GM19324 (cell line): ENCODE data around the gene CCL1.

Experiments used
- ATAC-seq: cut with Tn5 transposase; IDR thresholded peaks from one replicate; pipeline ENCODE4 v1.9.1; 2021; ENCODE audit warnings: mild to moderate bottlenecking, moderate library complexity; ENCODE audit not compliant: unreplicated experiment, low FRiP score

CCL1 gene, protein sequence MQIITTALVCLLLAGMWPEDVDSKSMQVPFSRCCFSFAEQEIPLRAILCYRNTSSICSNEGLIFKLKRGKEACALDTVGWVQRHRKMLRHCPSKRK

DNA sequence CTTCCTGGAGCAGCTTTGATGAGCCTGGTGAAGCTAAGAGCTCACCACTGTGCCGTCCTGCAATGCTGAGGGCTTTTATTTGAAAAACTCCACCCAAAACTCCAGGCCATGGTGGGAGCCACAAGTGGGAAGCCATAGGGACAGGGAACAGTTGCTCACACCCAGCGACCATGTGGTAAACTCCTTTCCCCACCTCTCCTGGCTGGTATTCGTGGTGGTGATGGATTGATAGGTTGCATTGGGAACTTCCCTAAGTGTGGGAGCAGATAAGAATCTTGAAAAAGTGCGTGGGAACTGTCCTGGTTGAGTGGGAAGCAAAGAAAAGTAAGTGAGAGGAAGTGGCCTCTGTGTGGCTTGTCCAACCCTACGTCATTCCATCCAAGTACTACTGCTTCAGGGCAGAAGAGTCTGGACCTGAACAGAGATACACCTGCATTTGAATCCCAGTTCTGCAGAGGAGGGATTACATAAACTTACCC lies at the start of gene CCL1:
Gene CCL1 (minus strand): TSS at position 51 of the 479 bp plus-strand sequence. CDS start 72 bp downstream, outside the sequence.
- ATAC-seq, result no peak

DNA sequence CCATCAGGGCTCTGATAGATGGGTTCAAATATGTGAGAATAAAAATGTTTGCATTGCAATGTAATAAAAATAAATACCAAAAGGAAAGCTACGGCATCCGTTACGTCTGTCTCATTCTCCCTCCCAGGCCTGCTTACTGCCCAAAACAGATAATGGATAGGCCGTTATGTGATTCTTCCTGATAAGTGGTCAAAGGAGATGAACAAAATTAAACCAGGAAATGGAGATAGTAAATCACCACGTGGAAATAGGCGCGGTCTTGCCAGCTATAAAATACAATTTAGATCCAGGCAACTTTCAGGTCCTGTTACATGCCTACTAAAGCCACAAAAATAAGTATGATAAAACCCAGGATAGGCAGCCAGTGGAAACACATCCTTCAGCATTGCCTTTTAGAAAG lies 49.5 kb upstream of the CCL1 start:
- ATAC-seq, result no peak

DNA sequence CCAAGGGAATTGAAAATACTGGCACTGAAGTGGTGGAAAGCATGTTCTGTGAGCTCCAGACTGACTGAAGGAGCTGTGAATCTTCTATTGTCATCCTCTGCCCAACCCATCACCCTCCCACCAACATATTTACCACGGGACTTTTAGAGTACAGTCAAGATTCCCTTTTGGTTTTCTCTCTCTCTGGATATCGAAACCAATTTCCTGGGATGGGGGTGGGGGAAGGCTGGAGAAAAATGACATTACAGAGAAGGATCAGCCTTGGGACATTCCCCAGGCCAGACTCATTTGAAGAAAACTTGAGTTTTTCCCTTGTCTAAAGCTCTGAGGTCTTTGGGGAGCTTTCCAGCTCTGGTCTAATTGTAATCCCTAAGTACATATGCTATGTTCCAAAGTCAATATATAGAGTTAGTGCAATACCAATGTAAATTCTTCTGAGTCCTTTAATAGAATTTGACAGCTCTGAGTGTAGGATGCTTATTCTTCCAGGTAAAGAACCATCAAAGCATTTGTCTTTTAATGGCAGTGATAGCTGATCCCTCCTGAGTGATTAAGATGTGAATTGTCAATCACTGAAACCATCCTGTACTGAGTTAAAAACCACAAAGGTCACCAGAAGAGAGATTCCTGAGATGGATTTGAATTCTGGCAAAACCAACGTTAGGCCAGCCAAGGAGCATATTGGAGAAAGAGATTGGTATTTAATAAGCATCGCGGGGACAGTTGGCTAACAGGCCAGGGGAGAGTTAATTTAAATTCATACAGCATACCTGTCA lies 48.8 kb upstream of the CCL1 start:
- ATAC-seq, result no peak

DNA sequence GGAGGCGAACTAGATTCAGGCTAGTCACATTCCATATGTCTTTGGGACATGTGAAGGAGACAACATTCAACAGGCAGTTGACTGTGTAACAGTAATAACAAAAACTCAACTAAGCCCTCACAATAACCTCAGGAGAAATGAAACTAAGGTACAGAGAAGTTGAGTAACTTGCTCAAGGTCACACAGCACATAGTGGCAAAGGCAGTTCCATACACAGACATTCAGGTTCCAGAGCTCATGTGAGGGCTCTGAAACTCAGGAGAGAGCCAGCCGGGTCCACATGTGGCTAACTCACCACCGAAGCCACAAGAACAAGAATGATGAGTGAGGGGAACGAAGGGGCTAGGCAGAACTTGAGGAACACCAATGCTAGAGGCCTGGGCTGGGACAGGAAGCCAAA lies 46.3 kb upstream of the CCL1 start:
- no peak for ATAC-seq

DNA sequence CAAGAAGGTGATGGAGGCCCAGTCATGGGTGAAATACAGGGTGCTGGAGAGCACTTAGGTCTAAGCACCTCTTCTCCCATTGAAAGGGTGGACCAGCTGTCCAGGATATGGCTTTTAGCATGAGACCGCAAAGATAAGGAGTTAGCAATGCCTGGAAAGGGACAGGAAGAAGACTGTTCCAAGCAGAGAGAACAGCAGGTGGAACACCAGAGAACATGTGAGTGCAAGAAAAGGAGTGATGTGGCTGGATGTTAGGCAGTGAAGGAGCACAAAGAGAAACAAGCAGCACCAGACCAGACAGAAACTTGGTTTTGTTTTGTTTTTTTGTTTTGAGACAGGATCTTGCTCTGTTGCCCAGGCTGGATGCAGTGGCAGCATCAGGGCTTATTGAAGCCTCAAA lies 45.4 kb upstream of the CCL1 start:
- no peak for ATAC-seq

DNA sequence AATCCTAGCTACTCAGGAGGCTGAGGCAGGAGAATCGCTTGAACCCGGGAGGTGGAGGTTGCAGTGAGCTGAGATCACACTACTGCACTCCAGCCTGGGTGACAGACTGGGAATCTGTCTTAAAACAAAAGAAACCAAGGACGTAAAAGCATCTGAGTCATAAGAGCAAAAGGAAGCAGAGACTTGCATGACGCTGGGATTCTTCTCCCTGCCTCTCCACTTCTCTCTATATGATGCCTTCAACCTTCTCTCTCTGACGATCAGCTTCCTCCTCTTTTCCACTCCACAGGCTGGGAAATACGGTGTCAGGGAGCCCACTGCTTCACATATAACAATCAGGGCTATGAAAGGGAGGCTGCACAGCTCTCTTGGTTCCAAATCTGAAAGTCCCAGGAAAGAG lies 43.2 kb upstream of the CCL1 start:
- ATAC-seq, result no peak

DNA sequence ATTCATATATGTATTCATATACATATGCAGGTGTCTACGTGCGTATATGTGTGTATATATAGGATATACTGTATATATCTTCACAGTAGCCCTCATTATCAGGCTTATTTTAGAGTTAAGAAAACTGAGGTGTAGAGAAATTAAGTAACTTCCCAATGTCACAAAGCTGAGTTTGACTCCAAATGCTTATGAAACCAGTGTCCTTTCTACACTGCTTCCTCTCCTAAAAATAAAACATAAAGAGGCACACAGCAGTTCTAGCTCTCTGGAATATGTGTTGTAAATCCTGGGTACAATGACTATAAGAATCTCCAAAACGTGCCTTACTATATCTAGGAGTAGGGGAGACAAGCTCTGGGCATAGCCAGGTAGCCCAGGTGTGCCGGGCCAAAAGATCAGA lies 40.0 kb upstream of the CCL1 start:
- ATAC-seq, result no peak

DNA sequence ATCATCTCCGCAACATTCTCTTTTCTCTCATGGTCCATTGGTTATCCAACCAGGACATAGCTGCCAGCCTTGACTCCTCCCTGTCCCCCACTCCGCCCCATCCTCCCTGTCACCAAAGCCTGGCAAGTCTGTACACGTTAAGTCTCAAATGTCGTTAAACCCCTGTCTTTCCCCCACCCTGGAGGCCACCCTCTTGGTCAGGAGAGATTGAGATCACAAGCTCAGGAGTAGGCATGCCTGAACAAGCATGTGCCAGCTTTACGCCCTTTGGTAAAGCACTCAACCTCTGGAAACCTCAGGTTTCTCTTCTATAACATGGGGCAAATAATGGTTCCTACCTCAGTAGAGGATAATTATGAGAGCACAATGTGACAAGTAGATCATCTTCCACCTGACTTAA lies 38.1 kb upstream of the CCL1 start:
- ATAC-seq, result no peak

DNA sequence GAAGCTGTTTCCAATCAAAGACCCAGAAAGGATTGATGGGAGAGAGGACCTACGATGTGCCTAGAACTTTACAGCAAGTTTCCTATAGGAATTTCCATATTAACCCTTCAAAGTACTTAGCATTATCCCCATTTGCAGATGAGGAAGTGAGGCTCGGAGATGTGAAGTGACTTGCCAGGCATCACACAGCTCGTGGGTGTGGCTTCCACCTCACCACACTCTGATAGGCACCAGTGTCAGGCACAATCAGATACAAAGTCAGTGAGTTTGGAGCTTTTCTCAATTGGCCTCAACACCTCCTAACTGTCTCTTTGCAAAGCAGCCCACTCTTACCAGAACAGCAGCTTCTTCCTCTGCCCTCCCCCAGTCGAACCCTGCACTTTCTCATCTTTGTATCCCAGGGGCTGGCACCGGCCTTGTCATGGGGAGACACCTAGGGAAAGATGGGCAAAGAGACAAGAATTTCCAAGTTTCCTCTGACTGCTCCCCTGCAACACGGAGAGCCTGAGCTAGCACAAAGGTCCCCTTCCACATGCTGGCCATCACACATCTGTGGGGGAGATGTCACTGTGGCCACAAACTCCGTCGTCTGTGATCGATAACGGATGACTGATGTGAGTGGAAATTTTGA lies 37.4 kb upstream of the CCL1 start:
- no peak for ATAC-seq

DNA sequence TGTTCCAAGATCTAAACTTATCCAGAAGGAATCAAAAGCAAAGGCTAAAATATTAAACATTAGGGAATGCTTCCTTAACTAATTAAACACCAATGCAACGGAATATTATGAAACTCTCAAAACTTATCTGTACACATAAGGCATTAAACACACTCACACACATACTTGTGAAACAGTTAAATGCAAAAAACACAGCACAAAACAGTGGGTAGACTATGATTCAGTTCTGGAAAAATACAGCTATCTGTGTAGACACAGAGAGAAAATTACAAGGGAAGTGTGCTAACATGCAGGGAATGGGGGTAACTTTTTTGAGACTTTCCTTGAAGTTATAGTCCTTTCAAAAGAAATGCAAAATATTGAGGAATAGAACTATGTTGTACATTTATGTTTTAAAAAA lies 36.7 kb upstream of the CCL1 start:
- ATAC-seq, result no peak

DNA sequence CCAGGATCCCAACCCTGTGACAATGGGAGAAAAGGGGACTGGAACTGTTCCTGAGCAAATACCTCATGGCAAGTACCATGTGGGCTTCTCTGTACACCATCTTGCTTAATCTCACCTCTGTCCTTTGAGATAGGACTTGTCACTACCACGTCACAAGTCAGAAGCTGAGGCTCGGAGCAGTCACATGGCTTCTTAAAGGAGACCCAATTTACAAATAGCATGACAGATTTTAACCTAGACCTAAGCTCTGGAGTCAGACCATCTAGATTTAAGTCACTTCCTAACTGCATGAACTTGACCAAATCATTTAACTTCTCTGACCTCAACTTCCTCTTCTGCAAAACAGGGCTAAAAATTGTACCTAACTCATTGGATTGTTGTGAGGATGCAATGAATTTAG lies 36.0 kb upstream of the CCL1 start:
- ATAC-seq, result no peak

DNA sequence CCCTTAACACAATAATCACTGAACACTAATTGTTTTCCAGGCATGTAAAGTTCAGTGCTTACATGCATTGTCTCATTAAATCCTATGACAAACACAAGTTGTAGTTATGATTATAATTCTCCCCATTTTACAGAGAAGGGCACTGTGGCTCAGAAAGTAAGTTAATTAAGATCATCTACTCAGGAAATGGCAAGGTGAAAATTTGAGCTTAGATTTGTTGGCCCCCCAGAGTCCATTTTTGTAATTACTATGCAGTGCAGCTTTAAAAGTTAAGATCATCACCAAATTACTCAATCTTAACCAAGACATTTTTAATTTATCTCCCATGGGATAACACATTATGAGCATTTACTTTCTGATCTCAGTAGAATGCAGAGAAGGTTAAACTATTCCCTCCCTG lies 34.2 kb upstream of the CCL1 start:
- ATAC-seq, result no peak

DNA sequence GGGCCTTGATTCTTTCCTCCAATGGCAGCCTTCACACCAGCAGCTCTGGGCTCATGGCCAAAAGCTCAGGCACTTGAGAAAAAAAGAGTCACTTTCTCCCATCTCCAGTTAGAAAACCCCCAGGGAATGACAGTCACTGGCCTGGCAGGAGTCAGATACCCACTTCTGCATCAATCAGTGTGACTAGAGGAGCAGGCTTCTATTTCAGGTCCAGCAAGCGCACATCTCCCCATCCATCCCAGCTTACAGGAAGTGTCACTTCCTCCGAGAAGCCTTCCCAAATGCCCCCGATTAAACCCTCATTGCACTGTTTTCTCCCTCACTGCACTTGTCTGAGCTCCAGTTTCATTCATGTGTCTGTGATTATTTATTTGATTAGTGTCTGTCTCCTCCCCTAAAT lies 30.4 kb upstream of the CCL1 start:
- ATAC-seq, result no peak

DNA sequence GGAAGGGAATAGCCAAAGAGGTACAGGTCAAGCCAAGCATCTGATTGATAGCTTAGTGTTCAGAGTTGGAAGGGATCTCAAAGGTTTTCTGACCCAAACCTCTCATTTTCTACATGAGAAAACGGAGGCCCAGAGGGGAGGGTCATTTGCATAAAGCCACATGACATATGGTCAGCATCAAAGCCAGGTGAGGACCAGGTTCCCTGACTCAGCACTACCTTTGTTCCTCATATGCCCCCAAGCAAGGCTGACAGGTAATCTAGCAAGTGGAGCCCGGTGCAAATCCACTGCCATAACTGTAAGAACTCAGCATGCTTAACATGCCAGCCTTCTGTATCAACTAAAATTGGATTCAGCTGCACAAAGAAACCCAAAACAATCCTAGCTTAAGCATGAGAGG lies 28.2 kb upstream of the CCL1 start:
- no peak for ATAC-seq

DNA sequence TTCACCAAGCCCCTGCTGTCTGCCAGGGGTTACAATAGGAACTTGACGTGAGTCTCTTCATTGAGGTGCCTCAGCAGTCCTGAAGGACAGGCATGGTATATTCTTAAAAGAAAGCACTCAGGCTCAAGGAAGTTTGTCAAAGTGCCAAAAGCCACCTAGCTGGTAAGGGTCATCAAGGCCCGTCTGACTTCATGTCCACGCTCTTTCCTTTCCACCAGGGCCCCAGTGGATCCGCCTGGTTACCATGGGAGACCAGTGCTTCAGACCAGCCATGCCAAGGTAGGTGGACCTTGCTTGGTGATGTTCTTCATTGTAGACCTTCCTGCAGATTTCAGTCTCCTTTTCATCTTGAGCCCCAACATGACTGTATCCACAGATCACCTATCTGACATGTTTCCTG lies 27.6 kb upstream of the CCL1 start:
- ATAC-seq, result no peak

DNA sequence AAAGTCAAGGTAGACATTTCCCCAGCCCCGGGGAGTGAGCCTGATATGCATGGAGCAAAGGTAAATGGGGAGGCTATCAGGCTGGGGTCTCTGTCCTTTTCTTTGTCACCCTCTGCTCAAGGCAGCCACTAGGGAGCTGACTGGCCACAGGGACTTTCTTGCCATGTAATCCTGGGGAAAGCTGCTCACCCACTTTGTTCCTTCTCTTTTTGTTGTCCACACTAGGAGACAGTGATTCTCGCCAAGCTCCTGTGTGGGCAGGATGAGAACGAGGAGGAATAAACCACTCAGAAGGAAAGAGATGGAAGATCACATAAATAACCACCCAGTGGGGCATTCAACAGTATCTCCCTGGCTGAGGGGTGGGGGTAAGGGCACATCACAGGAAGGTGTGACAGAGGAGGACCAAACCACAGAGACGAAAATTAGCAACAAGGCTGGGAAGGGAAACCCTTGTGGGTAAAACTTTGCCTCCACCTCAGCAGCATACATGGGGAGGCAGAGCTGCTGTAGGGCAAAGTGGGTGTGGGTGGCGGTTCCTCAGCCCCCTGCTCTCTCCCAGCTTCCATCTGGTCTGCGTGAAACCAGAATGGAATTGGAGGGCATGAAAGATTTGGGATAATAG lies 26.2 kb upstream of the CCL1 start:
- ATAC-seq, result no peak

DNA sequence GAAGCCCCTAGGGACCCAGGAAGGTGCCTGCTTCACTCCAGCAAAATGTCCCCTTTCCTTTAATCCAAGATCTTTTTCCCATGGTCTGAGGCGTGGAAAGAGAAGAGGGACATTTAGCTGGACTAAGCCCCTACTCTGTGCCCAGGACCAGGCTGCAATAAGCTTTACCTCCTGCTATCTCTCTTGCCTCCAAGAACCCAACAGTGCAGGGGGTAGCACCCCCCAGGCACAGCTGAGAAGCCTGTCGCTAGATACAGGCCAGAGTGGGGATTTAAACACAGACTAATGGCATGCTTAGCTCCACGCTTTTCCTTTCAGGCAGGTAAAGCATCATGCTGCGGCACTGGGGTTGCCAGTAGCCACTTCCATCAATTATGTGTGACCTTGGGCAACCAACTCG lies 24.5 kb upstream of the CCL1 start:
- ATAC-seq, result no peak

DNA sequence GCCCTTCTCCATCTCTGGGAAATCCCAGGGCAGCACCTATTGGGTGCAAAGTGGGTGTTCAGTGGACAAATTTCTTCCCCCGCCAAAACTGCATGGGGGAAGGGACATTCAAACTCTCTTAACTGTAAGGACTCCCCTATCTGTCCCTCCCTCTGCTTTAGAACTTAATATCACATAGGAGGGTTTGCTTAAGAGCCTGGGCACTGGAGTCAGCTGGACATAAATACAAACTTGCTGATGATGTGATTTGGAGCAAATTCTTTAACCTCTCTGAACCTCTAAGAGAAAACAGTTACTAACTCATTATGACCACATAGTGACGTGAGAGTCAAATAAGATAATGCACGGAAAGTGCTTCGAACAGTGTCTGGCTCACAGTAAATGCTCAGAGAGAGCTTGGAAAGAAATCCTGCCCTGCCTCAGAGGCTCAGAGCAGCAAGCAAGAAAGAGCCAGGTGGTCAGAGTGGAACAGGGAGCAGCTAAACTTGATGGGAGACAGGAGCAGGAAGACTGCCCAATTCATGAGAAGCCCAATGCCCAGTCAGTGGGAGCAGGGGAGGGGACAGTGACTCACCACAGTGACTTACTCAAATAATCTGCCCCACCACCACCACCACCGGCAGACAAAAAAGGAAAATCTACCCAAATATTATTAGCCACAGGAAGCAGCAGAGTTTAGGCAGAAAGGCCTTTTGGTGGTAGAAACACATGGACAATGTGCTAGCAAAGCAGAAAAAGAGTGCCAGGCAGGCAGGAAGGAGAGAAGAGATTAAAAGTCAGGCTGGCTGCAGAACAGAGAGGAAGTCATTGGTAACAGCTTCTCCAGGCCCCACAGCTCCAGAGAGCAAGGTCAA lies 23.9 kb upstream of the CCL1 start:
- no peak for ATAC-seq

DNA sequence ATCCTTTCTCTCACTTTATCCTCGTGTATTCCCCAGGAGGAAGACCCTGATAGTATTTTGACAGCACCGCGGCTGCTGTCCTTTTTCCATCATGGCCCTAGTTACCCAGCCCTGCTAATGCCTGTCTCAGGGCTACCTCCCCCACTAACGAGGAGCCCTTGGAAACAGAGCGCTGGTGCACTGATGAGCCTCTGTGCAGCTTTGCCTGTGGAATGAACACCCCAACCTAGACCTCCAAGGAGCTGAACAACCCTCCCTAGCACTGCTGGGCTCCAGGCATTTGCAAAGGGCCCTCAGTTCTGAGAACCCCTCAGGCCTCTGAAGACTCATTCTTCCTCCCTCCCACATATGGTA lies 23.3 kb upstream of the CCL1 start:
- no peak for ATAC-seq

DNA sequence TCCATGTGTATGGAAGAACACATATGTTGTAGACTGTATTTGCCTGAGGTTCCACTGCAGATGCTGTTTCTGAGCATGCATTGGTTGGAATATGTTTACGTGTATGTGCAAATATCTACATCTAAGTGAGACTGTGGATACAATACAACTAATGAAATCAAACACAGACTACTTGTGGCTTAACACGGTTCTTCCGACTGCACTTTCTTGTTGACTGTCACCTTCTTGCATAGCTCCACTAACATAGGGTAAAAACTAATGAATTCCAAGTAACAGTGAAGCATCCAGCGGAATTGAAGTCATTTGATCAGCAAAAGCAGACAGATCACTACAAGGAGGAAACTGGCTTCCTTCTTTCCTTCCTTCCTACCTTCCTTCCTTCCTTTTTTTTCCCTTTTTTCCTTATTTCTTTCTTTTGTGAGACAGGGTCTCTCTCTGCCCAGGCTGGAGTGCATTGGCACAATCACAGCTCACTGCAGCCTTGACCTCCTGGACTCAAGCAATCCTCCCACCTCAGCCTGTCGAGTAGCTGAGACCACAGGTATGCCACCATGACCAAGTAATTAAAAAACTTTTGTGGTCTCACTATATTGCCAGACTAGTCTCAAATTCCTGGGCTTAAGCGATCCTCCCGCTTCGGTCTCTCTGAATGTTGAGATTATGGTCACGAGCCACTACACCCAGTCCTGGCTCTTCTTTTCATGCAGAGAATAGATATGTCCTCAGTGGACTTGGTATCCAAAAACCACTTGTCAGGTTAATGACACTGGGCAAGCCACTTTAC lies 22.0 kb upstream of the CCL1 start:
- no peak for ATAC-seq
